HepG2 (cell line): ENCODE results near the gene WDR83. TPM values are rescaled to one million over a fixed set of nuclear protein-coding genes. Genes with fewer than 3 reads are reported as not detected.
A peak's percentile ranks its signal among the peaks of the same experiment; 100 is the strongest.

ENCODE experiments used
- ATAC-seq: fragments of 200-7000 bp; cut with Tn5 transposase; 3 replicates; pipeline ENCODE4 v1.9.1; 2020; ENCODE audit warnings: mild to moderate bottlenecking, moderate library complexity
- BruUV-seq: library from RNA; stranded (reverse); fragments of 400-500 nt; replicated peaks from 2 replicates; lab custom pipeline; 2021; lab: Mats Ljungman, UMichigan
- CTCF ChIA-PET: fragments of 300-600 bp; formaldehyde crosslinking; extraction: SDS; loops from one replicate; lab custom pipeline; 2021; ENCODE audit warnings: low total read pairs, inconsistent platforms, low intra/inter-chr PET ratio; lab: Yijun Ruan, JAX
- POLR2A ChIA-PET: fragments of 350-600 bp; sonication (Branson Sonifier 250); formaldehyde crosslinking; loops from one replicate; lab custom pipeline; 2020; ENCODE audit warnings: antibody characterized with exemption, inconsistent platforms; lab: Yijun Ruan, JAX
- DNase-seq: peaks from one replicate; pipeline ENCODE4 v3.0.0-alpha.2; 2015; ENCODE audit warnings: low spot score
- FAIRE-seq: peaks from 3 replicates; lab custom pipeline; 2011; peaks lifted over from hg19 to GRCh38; lab: Jason Lieb, UNC
- H2AFZ ChIP-seq: one replicate; pipeline ENCODE4 v1.6.1; 2011; ENCODE audit warnings: low read length, inconsistent platforms
- H3K27ac ChIP-seq: fragments of 300-600 bp; 3 replicates; pipeline ENCODE4 v1.8.0; 2011; ENCODE audit warnings: mixed run types, mild to moderate bottlenecking, mixed read lengths, low read length, inconsistent platforms; ENCODE audit not compliant: insufficient read depth; ENCODE audit errors: extremely low read length
- H3K27me3 ChIP-seq, 2 experiments: fragments of 200-600 bp in 1 of 2; 2 replicates in 1 of 2; 3 replicates in 1 of 2; pipeline versions ENCODE4 v1.6.0 to v1.8.0; 2011; ENCODE audit warnings: low read length in 2 of 2, mild to moderate bottlenecking in 2 of 2, moderate library complexity in 2 of 2, inconsistent platforms in 1 of 2; ENCODE audit not compliant: insufficient read depth in 2 of 2, control insufficient read depth in 1 of 2
- H3K36me3 ChIP-seq, 2 experiments: fragments of 200-600 bp in 1 of 2; replicated peaks in 1 of 2; 2 replicates in 1 of 2; 3 replicates in 1 of 2; pipeline versions ENCODE4 v1.5.1 to v1.8.0; 2011; ENCODE audit warnings: low read length in 2 of 2, inconsistent platforms in 1 of 2; ENCODE audit not compliant: insufficient read depth in 2 of 2, control insufficient read depth in 1 of 2
- H3K4me1 ChIP-seq: 2 replicates; pipeline ENCODE4 v1.5.1; 2012; ENCODE audit warnings: low read length, inconsistent platforms; ENCODE audit not compliant: insufficient read depth
- H3K4me2 ChIP-seq: 2 replicates; pipeline ENCODE4 v1.6.0; 2011; ENCODE audit warnings: low read depth, low read length, inconsistent platforms
- H3K4me3 ChIP-seq, 3 experiments: fragments of 200-600 bp in 1 of 3; sonication (generic), shearing (Covaris generic) in 1 of 3; replicated peaks in 1 of 3; 2 replicates each; pipeline ENCODE4 v1.5.1; 2011 to 2016; ENCODE audit warnings: low read length in 3 of 3, inconsistent platforms in 2 of 3, low read depth in 2 of 3, mild to moderate bottlenecking in 2 of 3, control low read depth in 1 of 3, mixed read lengths in 1 of 3; ENCODE audit not compliant: insufficient read depth in 1 of 3
- H3K79me2 ChIP-seq: one replicate; pipeline ENCODE4 v1.6.1; 2011; ENCODE audit warnings: low read length, inconsistent platforms; ENCODE audit not compliant: insufficient read depth
- H3K9ac ChIP-seq: 2 replicates; pipeline ENCODE4 v1.6.0; 2011; ENCODE audit warnings: mild to moderate bottlenecking, low read depth, low read length, inconsistent platforms; ENCODE audit not compliant: insufficient read depth
- H3K9me3 ChIP-seq: 2 replicates; pipeline ENCODE4 v1.5.1; 2012; ENCODE audit warnings: mild to moderate bottlenecking, low read length
- H4K20me1 ChIP-seq: 2 replicates; pipeline ENCODE4 v1.6.0; 2011; ENCODE audit warnings: inconsistent platforms, mild to moderate bottlenecking, low read length, moderate library complexity; ENCODE audit not compliant: insufficient read depth
- AHR ChIP-seq: IDR thresholded peaks from 2 replicates; pipeline ENCODE4 v1.6.1; 2018; ENCODE audit warnings: missing genetic modification reagents, missing compliant biosample characterization
- ATF7 ChIP-seq, 2 experiments: fragments of 450-650 bp in 1 of 2; sonication (generic) in 1 of 2; formaldehyde crosslinking in 1 of 2; IDR thresholded peaks; 2 replicates each; pipeline versions ENCODE4 v1.4.0 to v1.6.1; 2016 to 2020; ENCODE audit warnings: antibody characterized with exemption in 1 of 2, mild to moderate bottlenecking in 1 of 2, missing genetic modification reagents in 1 of 2
- ZNF280B ChIP-seq: sonication (generic); formaldehyde crosslinking; IDR thresholded peaks from 2 replicates; pipeline ENCODE4 v1.5.0; 2020; ENCODE audit warnings: missing genetic modification reagents, mild to moderate bottlenecking, borderline replicate concordance
- ZNF770 ChIP-seq: sonication (generic); formaldehyde crosslinking; IDR thresholded peaks from 2 replicates; pipeline ENCODE4 v1.5.0; 2020; ENCODE audit warnings: mild to moderate bottlenecking, missing genetic modification reagents
- WGBS: methylation state at CpG from one replicate; pipeline ENCODE4 v1.1.6; 2017; ENCODE audit warnings: low lambda C conversion rate; 5-methylcytosine and 5-hydroxymethylcytosine counted together
- in situ Hi-C: cut with HindIII; loops from 2 replicates; pipeline ENCODE4 v1.10.0; 2017; ENCODE audit warnings: low pct_unique_long_range_greater_than_20kb; ENCODE audit not compliant: extremely low pct_ligation_motif_present
- intact Hi-C: fragments of 100-400 bp; cut with micrococcal nuclease; formaldehyde crosslinking; loops from one replicate; pipeline ENCODE4 v1.10.0; 2022; ENCODE audit not compliant: unreplicated experiment
- polyA plus RNA-seq, 8 experiments: library from polyadenylated mRNA; depleted of rRNA in 3 of 8; stranded (reverse) in 7 of 8; unstranded in 1 of 8; fragments of >200 nt; fragmentation: Illumina TruSeq in 4 of 8; extraction: Trizol in 4 of 8; gene quantifications; 2 replicates each; pipeline versions ENCODE4 v1.2.1 to v1.2.3, GENCODE V29; 2011 to 2016; ENCODE audit warnings: low read depth in 4 of 8, missing spikeins in 1 of 8, mixed read lengths in 1 of 8; ENCODE audit not compliant: insufficient read depth in 1 of 8
- total RNA-seq, 5 experiments: library from RNA; depleted of rRNA; stranded (reverse); fragments of >200 nt; fragmentation: Illumina TruSeq; extraction: Trizol; gene quantifications; 2 replicates each; pipeline ENCODE4 v1.2.3, GENCODE V29; 2016; ENCODE audit warnings: low read depth in 1 of 5

WDR83 gene
- total and polyA plus RNA-seq, 2 of the 13 experiments (the other 11 are each of a cell fraction or from before 2014, with no cell fraction given): 4.5 to 10.7 TPM

- Histone ChIP-seq H2AFZ (no peak overlapping the region), H3K4me3 (no peak overlapping the region), H3K4me2 (no peak overlapping the region), H3K9ac (no peak overlapping the region), H4K20me1 (peaks cover 12% of the 10 kb centered on the region; the same call in 1 of the 2 replicates), H3K27ac (no peak overlapping the region), H3K79me2 (peaks cover 27% of the 10 kb centered on the region), H3K36me3 (peaks cover 5 to 28% of the 10 kb centered on the region in 2 experiments; a peak in 4 of 5 replicates), H3K9me3 (no peaks in the 10 kb centered on the region)
- CTCF ChIA-PET: no interaction called here
- no peak for ATAC-seq
- no TSS peak for BruUV-seq
- intact Hi-C loops (no loop called here), in situ Hi-C loops (no loop called here)
- no peak for DNase-seq
- no peak for FAIRE-seq
- 96% methylated on average over 4 of the region's 4 CpGs for WGBS
- TF ChIP-seq AHR (CRISPR knock-in tag) (no peak), ATF7 (IDR thresholded peaks at IDR 0.05) (peak; percentile 91), ATF7 (CRISPR knock-in tag; IDR thresholded peaks at IDR 0.05) (no peak)
- TF ChIP-seq, all 625 proteins: peak for 1
- H3K27me3 ChIP-seq: no peaks in the 10 kb centered on the region
- POLR2A ChIA-PET: interaction anchor here (1.4 kb wide), 1 partner anchor 13 kb away, joined by 6 read pairs; the partner anchor contains the start of genes ZNF490 and ZNF791
- peaks cover 27% of the 10 kb centered on the region for H3K4me1 ChIP-seq
Measured at GRCh38 chr19:12623361-12624031, 43.1 kb upstream of the WDR83 start.

GRCh38 chr19:12626958-12627357 lies 39.6 kb upstream of the WDR83 start:
- H4K20me1 ChIP-seq: no peaks in the 10 kb centered on the region
- no peak overlapping the region for H3K9ac ChIP-seq
- no peak for DNase-seq
- no peak for FAIRE-seq
- peaks cover 7 to 37% of the 10 kb centered on the region in 2 experiments; a peak in 4 of 5 replicates for H3K36me3 ChIP-seq
- WGBS: 96% methylated on average over 8 of the region's 8 CpGs
- POLR2A ChIA-PET: interaction anchor here (0.9 kb wide), 1 partner anchor 16 kb away, joined by 3 read pairs; the partner anchor contains the start of genes ZNF490 and ZNF791
- no peaks in the 10 kb centered on the region for H3K27me3 ChIP-seq
- H3K4me3 ChIP-seq: no peak overlapping the region
- H3K9me3 ChIP-seq: no peaks in the 10 kb centered on the region
- ATAC-seq: no peak
- no peak overlapping the region for H3K4me2 ChIP-seq
- intact Hi-C loops (no loop called here), in situ Hi-C loops (no loop called here)
- peaks cover 9% of the 10 kb centered on the region for H3K4me1 ChIP-seq
- CTCF ChIA-PET: no interaction called here
- H2AFZ ChIP-seq: no peak overlapping the region
- TF ChIP-seq ZNF280B (CRISPR knock-in tag): no peak
- peak; percentile 50; the same call in 1 of the 2 replicates for TF ChIP-seq ZNF770 (CRISPR knock-in tag)
- peaks cover 5% of the 10 kb centered on the region for H3K79me2 ChIP-seq
- H3K27ac ChIP-seq: no peak overlapping the region
- BruUV-seq: no TSS peak
